Keratinocyte (primary cell): Measurements from ENCODE around the gene LAIR2.

Experiments
- EZH2 ChIP-seq: IDR thresholded peaks from one replicate; pipeline ENCODE4 v1.6.1; 2012; ENCODE audit warnings: inconsistent platforms, mild to moderate bottlenecking, low read length, moderate library complexity
- TF ChIP-seq, protein P1 (sequence below), 3 experiments: IDR thresholded peaks in 1 of 3; conservative IDR thresholded peaks in 1 of 3; optimal IDR thresholded peaks in 1 of 3; 2 replicates in 2 of 3; 3 replicates in 1 of 3; pipeline versions ENCODE3 to v1.5.1; 2011; ENCODE audit warnings: low read length in 3 of 3, mild to moderate bottlenecking in 3 of 3, moderate library complexity in 2 of 3, control low read depth in 1 of 3, inconsistent platforms in 1 of 3; ENCODE audit not compliant: insufficient read depth in 2 of 3; ENCODE audit errors: extremely low read depth in 1 of 3

- TF ChIP-seq, protein P1, sequence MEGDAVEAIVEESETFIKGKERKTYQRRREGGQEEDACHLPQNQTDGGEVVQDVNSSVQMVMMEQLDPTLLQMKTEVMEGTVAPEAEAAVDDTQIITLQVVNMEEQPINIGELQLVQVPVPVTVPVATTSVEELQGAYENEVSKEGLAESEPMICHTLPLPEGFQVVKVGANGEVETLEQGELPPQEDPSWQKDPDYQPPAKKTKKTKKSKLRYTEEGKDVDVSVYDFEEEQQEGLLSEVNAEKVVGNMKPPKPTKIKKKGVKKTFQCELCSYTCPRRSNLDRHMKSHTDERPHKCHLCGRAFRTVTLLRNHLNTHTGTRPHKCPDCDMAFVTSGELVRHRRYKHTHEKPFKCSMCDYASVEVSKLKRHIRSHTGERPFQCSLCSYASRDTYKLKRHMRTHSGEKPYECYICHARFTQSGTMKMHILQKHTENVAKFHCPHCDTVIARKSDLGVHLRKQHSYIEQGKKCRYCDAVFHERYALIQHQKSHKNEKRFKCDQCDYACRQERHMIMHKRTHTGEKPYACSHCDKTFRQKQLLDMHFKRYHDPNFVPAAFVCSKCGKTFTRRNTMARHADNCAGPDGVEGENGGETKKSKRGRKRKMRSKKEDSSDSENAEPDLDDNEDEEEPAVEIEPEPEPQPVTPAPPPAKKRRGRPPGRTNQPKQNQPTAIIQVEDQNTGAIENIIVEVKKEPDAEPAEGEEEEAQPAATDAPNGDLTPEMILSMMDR (optimal IDR thresholded peaks at IDR 0.05 in 1 of 3, IDR thresholded peaks at IDR 0.05 in 1 of 3, conservative IDR thresholded peaks at IDR 0.05 in 1 of 3; ENCODE audit: extremely low read depth in 1 of 3, insufficient read depth in 2 of 3, low read length in 3 of 3) = no peak
- TF ChIP-seq EZH2 = no peak
Observed at GRCh38 chr19:54541712-54542111, 39.1 kb downstream of the LAIR2 start.
